Right lobe of liver (tissue), 6 donors: ENCODE data around the gene CCDC68. TPM values are rescaled to one million over a fixed set of nuclear protein-coding genes. Genes with fewer than 3 reads are reported as not detected.

Experiments used
- ATAC-seq, 4 donors: fragments of 200-7000 bp; cut with Tn5 transposase; one replicate each; pipeline ENCODE4 v1.9.1; 2020; ENCODE audit warnings: mild to moderate bottlenecking in 4 of 4, moderate library complexity in 4 of 4
- DNase-seq, 3 donors: peaks; one replicate each; pipeline ENCODE4 v3.0.0-alpha.2; 2020
- H3K27ac ChIP-seq, 3 donors: fragments of 200-600 bp; one replicate each; pipeline ENCODE4 v1.8.0; 2022
- H3K27me3 ChIP-seq, 2 donors: fragments of 200-600 bp; one replicate each; pipeline ENCODE4 v1.8.0; 2022
- H3K36me3 ChIP-seq, 4 donors: fragments of 200-600 bp; sonication (generic) in 1 of 4; one replicate each; pipeline versions ENCODE4 v1.5.1 to v1.8.0; 2017 to 2022; ENCODE audit warnings: control low read depth in 1 of 4
- H3K4me1 ChIP-seq, 4 donors: fragments of 200-600 bp; sonication (generic) in 1 of 4; one replicate each; pipeline versions ENCODE4 v1.5.1 to v1.8.0; 2017 to 2022; ENCODE audit warnings: control low read depth in 1 of 4
- H3K4me3 ChIP-seq, 3 donors: fragments of 200-600 bp; one replicate each; pipeline ENCODE4 v1.8.0; 2022
- H3K9me3 ChIP-seq, 4 donors: fragments of 200-600 bp; sonication (generic) in 1 of 4; one replicate each; pipeline versions ENCODE4 v1.5.1 to v1.8.0; 2017 to 2022; ENCODE audit warnings: control low read depth in 1 of 4
- POLR2A ChIP-seq: fragments of 450-650 bp; IDR thresholded peaks from one replicate; pipeline ENCODE4 v1.6.1; 2017; ENCODE audit warnings: antibody characterized with exemption, mild to moderate bottlenecking
- WGBS: methylation state at CpG from one replicate; pipeline ENCODE4 v1.1.6; 2018; ENCODE audit warnings: low coverage, low lambda C conversion rate; ENCODE audit not compliant: insufficient coverage; ENCODE audit errors: missing lambda C conversion rate; 5-methylcytosine and 5-hydroxymethylcytosine counted together
- intact Hi-C, 2 donors: fragments of 100-400 bp; cut with DNase I; formaldehyde crosslinking; loops; one replicate each; pipeline versions ENCODE4 v1.11.2 to v1.14.1; 2022
- long read RNA-seq: library from polyadenylated mRNA; unstranded; transcript quantifications from one replicate; pipeline ENCODE4 v2.0.0, GENCODE V29; 2019
- total RNA-seq, 6 experiments: library from RNA; depleted of rRNA in 2 of 6; stranded (reverse); fragments of >200 nt in 2 of 6; fragmentation: NEBNext Ultra II Directional in 3 of 6; extraction: Animal tissue kit (Norgen Biotek cat#: 25700) in 3 of 6; gene quantifications; one replicate each; pipeline versions ENCODE4 v1.1.0 to v1.2.4, GENCODE V29; 2016 to 2023
- TF ChIP-seq, protein P1 (sequence below), 4 donors: fragments of 200-600 bp in 3 of 4; fragments of 450-650 bp in 1 of 4; IDR thresholded peaks; one replicate each; pipeline versions ENCODE4 v1.5.1 to v1.8.0; 2016 to 2022; ENCODE audit warnings: antibody characterized with exemption in 4 of 4, mild to moderate bottlenecking in 2 of 4
- donor health status: DM: no; HTN: yes; CAD: no.
- donor health status: DM: no; HTN: no; CAD: no.
- donor health status: DM: no; HTN: no; CAD: no.
- donor health status: DM: no; HTN: yes; CAD: no.
- donor health status: DM: no; HTN: yes; CAD: no.

CCDC68 gene, protein sequence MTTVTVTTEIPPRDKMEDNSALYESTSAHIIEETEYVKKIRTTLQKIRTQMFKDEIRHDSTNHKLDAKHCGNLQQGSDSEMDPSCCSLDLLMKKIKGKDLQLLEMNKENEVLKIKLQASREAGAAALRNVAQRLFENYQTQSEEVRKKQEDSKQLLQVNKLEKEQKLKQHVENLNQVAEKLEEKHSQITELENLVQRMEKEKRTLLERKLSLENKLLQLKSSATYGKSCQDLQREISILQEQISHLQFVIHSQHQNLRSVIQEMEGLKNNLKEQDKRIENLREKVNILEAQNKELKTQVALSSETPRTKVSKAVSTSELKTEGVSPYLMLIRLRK
- 10 to 100 TPM in 3 of 6 experiments, 1 to 10 TPM in 3; 3.1 to 17.3 (median 9.3) TPM for total RNA-seq
- long read RNA-seq, partial matches to known transcripts, result 1 of 3 reads
- long read RNA-seq, other reads (novel, unspliced or antisense), result 1 of 3 reads

DNA sequence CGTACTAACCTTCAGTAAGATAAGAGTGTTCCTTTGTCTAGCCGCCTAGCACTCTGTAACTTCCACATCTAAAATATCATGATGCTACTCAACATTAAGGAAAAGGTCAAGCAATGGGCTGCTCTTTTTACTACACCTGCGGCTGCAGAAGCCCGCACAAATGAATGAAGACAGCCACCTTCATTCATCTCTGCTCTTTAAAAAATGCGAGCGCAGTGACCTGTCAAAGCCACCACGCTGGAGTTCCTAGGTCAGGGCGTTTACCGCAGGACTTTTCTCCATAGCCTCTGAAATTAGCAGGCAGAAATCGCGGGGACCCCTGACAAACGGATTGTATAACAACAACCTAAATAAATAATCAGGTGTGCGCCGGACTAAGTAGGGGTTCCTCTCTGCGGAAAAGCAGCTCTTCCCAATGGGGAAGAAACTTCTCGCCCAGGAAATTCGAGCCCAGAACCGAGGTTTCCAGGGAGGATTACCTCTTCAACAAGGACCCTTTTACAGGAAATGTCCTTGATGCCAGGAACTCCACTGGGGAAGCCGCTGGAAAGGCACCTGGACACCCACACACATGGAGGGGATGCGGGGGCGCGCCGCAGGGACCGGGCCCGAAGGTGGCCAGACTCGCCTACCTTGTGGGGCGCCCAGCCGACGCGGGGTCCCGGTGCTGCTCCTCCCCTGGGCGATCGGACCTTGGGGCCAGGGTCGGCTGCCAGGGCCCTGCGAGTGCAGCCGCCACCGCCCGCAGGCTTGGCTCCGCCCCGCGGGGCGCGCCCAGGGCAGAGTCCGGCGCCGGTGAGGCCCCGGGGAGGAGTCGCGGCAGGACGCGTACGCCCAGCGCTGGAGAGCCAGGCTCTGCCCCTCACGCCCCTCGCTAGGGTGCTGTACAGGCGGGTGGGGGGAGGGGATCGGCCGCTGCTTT lies at the start of gene CCDC68:
Gene CCDC68, minus strand, starts transcription at position 758 of the 922 bp plus-strand sequence. CDS start 16,670 bp downstream, outside the sequence.
- Histone ChIP-seq H3K27me3 (no peaks in the 10 kb centered on the region), H3K27ac (peak within 1 kb of the TSS; percentile 53 to 81 (median 77)), H3K4me1 (peaks cover 0 to 8% (median 0%) of the 10 kb centered on the region in 4 donors), H3K4me3 (peak within 1 kb of the TSS; percentile 76 to 82 (median 81)), H3K36me3 (no peaks in the 10 kb centered on the region), H3K9me3 (no peaks in the 10 kb centered on the region)
- ATAC-seq (peak; percentile 97 to 100 (median 99)), DNase-seq (peak; percentile 85 to 89 (median 86))
- intact Hi-C loops, result no loop called here
- TF ChIP-seq, protein P1, sequence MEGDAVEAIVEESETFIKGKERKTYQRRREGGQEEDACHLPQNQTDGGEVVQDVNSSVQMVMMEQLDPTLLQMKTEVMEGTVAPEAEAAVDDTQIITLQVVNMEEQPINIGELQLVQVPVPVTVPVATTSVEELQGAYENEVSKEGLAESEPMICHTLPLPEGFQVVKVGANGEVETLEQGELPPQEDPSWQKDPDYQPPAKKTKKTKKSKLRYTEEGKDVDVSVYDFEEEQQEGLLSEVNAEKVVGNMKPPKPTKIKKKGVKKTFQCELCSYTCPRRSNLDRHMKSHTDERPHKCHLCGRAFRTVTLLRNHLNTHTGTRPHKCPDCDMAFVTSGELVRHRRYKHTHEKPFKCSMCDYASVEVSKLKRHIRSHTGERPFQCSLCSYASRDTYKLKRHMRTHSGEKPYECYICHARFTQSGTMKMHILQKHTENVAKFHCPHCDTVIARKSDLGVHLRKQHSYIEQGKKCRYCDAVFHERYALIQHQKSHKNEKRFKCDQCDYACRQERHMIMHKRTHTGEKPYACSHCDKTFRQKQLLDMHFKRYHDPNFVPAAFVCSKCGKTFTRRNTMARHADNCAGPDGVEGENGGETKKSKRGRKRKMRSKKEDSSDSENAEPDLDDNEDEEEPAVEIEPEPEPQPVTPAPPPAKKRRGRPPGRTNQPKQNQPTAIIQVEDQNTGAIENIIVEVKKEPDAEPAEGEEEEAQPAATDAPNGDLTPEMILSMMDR (IDR thresholded peaks at IDR 0.05), result no peak
- TF ChIP-seq POLR2A, result peak; percentile 73
- 4% methylated on average over 23 of the region's 58 CpGs for WGBS

DNA sequence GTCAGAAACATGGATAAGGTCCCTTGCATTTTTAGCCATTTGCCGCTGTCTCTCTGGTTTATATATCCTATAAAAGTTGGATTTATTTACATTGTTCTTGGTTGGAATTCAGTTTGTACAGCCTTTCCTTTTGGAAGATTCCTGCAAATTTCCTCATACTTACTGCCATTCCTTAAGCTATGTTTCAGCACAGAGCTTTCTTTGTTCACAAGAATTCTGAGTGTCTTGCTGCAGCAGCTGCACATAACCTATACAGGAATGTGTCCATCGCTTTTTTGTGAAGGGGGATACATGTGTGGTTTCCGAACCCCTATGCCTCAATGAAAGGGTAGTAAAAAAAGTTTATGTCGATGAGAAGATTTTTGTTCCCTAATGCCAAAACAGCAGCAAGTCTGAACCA lies 48.3 kb upstream of the CCDC68 start:
- H3K9me3 ChIP-seq, result no peaks in the 10 kb centered on the region
- DNase-seq (no peak), ATAC-seq (no peak)
- no peaks in the 10 kb centered on the region for H3K4me1 ChIP-seq
- H3K27ac ChIP-seq, result no peak overlapping the region
- TF ChIP-seq POLR2A, result no peak
- TF ChIP-seq, protein P1 (IDR thresholded peaks at IDR 0.05), result no peak
- WGBS, result 46% methylated on average over 4 of the region's 4 CpGs
- no peaks in the 10 kb centered on the region for H3K27me3 ChIP-seq
- no peaks in the 10 kb centered on the region for H3K36me3 ChIP-seq
- no peak overlapping the region for H3K4me3 ChIP-seq
- intact Hi-C loops, result no loop called here

DNA sequence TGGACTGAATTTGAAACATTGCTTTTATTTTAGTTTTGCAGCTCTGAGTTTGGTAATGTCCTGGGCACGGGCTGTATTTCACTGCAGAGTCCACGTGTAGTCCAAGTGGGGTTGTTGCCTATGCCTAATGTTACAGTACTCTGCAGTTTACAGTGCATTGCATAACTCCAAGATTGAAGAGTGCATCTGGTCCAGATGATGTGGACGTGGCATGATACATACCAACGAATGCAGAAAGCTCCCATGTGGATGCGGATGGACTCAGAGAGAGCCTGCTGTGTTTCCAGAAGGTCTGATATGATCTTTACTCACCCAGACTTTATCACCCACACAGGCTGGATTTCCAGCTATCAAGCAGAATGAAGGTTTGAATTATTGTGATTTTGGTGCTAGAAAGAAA lies 44.4 kb upstream of the CCDC68 start:
- H3K27ac ChIP-seq, result no peak overlapping the region
- WGBS, result 64% methylated on average over 5 of the region's 5 CpGs
- DNase-seq (no peak), ATAC-seq (no peak)
- intact Hi-C loops, result no loop called here
- H3K27me3 ChIP-seq, result no peaks in the 10 kb centered on the region
- TF ChIP-seq, protein P1 (IDR thresholded peaks at IDR 0.05), result no peak
- no peak for TF ChIP-seq POLR2A
- H3K9me3 ChIP-seq, result no peaks in the 10 kb centered on the region
- no peaks in the 10 kb centered on the region for H3K4me1 ChIP-seq
- H3K36me3 ChIP-seq, result no peaks in the 10 kb centered on the region
- no peak overlapping the region for H3K4me3 ChIP-seq

DNA sequence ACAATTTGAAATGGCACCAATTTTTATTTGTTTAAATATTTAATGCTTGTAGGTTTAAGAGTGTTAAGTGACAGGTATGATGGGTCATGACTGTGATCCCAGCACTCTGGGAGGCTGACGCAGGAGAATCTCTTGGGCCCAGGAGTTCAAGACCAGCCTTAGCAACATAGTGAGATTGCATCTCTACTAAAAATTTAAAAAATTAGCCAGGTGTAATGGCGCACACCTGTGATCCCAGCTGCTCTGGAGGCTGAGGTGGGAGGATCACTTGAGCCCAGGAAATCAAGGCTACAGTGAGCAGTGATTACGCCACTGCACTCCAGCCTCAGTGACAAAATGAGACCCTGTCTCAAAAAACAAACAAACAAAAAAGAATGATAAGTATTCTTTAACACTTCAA lies 43.0 kb upstream of the CCDC68 start:
- Histone ChIP-seq H3K27me3 (no peaks in the 10 kb centered on the region), H3K4me1 (no peaks in the 10 kb centered on the region), H3K36me3 (no peaks in the 10 kb centered on the region), H3K4me3 (no peak overlapping the region), H3K9me3 (no peaks in the 10 kb centered on the region), H3K27ac (no peak overlapping the region)
- intact Hi-C loops, result no loop called here
- WGBS, result 78% methylated on average over 3 of the region's 3 CpGs
- no peak for TF ChIP-seq POLR2A
- TF ChIP-seq, protein P1 (IDR thresholded peaks at IDR 0.05), result no peak
- ATAC-seq, result no peak
- no peak for DNase-seq
